HCT116 (cell line): Measurements from ENCODE around the gene CGB7. TPM values are rescaled to one million over a fixed set of nuclear protein-coding genes. Genes with fewer than 3 reads are reported as not detected.

Experiments
- EGR1 ChIP-seq: IDR thresholded peaks from 2 replicates; pipeline ENCODE4 v1.6.1; 2012; ENCODE audit warnings: low read depth
- ELF1 ChIP-seq: IDR thresholded peaks from 2 replicates; pipeline ENCODE4 v1.6.1; 2012; ENCODE audit warnings: low read depth, borderline replicate concordance
- EZH2phosphoT487 ChIP-seq: fragments of 200-600 bp; IDR thresholded peaks from 2 replicates; pipeline ENCODE4 v1.6.1; 2018; ENCODE audit warnings: antibody characterized with exemption, borderline replicate concordance
- POLR2A ChIP-seq: IDR thresholded peaks from 2 replicates; pipeline ENCODE4 v1.7.0; 2011; ENCODE audit warnings: borderline replicate concordance; ENCODE audit not compliant: insufficient read depth, insufficient read length; ENCODE audit errors: extremely low read depth
- RAD21 ChIP-seq: IDR thresholded peaks from 2 replicates; pipeline ENCODE4 v1.6.1; 2012; ENCODE audit warnings: low read depth, mild to moderate bottlenecking
- SRF ChIP-seq: IDR thresholded peaks from 2 replicates; pipeline ENCODE4 v1.6.1; 2012; ENCODE audit warnings: low read depth
- TCF7L2 ChIP-seq: IDR thresholded peaks from 2 replicates; pipeline ENCODE4 v1.7.0; 2011; ENCODE audit warnings: borderline replicate concordance, inconsistent platforms; ENCODE audit not compliant: insufficient read depth, insufficient read length; ENCODE audit errors: extremely low read depth
- ZBTB33 ChIP-seq: IDR thresholded peaks from 2 replicates; pipeline ENCODE4 v1.6.1; 2011; ENCODE audit warnings: mild to moderate bottlenecking, low read length, moderate library complexity; ENCODE audit not compliant: insufficient replicate concordance; ENCODE audit errors: extremely low read depth
- ZNF274 ChIP-seq: fragments of 200-500 bp; sonication (Bioruptor generic); IDR thresholded peaks from 2 replicates; pipeline ENCODE4 v1.6.1; 2014; ENCODE audit warnings: mild to moderate bottlenecking, low read depth, low read length, inconsistent platforms
- total RNA-seq: library from RNA; stranded (reverse); gene quantifications from one replicate; pipeline ENCODE4 v1.2.1, GENCODE V29; 2021; ENCODE audit not compliant: unreplicated experiment
- TF ChIP-seq, protein P1 (sequence below): IDR thresholded peaks from 2 replicates; pipeline ENCODE4 v1.6.1; 2012; ENCODE audit warnings: low read depth

Gene CGB7
- total RNA-seq, 1 experiment from 2014 or later = 5.4 TPM

- TF ChIP-seq, protein P1, sequence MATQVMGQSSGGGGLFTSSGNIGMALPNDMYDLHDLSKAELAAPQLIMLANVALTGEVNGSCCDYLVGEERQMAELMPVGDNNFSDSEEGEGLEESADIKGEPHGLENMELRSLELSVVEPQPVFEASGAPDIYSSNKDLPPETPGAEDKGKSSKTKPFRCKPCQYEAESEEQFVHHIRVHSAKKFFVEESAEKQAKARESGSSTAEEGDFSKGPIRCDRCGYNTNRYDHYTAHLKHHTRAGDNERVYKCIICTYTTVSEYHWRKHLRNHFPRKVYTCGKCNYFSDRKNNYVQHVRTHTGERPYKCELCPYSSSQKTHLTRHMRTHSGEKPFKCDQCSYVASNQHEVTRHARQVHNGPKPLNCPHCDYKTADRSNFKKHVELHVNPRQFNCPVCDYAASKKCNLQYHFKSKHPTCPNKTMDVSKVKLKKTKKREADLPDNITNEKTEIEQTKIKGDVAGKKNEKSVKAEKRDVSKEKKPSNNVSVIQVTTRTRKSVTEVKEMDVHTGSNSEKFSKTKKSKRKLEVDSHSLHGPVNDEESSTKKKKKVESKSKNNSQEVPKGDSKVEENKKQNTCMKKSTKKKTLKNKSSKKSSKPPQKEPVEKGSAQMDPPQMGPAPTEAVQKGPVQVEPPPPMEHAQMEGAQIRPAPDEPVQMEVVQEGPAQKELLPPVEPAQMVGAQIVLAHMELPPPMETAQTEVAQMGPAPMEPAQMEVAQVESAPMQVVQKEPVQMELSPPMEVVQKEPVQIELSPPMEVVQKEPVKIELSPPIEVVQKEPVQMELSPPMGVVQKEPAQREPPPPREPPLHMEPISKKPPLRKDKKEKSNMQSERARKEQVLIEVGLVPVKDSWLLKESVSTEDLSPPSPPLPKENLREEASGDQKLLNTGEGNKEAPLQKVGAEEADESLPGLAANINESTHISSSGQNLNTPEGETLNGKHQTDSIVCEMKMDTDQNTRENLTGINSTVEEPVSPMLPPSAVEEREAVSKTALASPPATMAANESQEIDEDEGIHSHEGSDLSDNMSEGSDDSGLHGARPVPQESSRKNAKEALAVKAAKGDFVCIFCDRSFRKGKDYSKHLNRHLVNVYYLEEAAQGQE = no peak
- TF ChIP-seq POLR2A (peak; percentile 46), ZNF274 (no peak), SRF (no peak), EZH2phosphoT487 (no peak), TCF7L2 (peak; percentile 49), ELF1 (peak; percentile 77; the same call in 1 of the 2 replicates), RAD21 (no peak), EGR1 (peak; percentile 84), ZBTB33 (peak; percentile 83)
Observed at GRCh38 chr19:49085020-49085867, 27.7 kb upstream of the CGB7 start, which contains the start of gene SNRNP70 (continued).
